Breast epithelium (tissue), 3 donors: ENCODE data around the gene IRF1.

Experiments used
- POLR2A ChIP-seq: fragments of 450-650 bp; IDR thresholded peaks from one replicate; pipeline ENCODE4 v1.6.1; 2016; ENCODE audit warnings: antibody characterized with exemption, mild to moderate bottlenecking, moderate library complexity
- TF ChIP-seq, protein P1 (sequence below), 3 donors: fragments of 450-650 bp; IDR thresholded peaks; one replicate each; pipeline ENCODE4 v1.5.1; 2016 to 2017; ENCODE audit warnings: antibody characterized with exemption in 3 of 3, mild to moderate bottlenecking in 3 of 3, moderate library complexity in 3 of 3

- TF ChIP-seq, protein P1, sequence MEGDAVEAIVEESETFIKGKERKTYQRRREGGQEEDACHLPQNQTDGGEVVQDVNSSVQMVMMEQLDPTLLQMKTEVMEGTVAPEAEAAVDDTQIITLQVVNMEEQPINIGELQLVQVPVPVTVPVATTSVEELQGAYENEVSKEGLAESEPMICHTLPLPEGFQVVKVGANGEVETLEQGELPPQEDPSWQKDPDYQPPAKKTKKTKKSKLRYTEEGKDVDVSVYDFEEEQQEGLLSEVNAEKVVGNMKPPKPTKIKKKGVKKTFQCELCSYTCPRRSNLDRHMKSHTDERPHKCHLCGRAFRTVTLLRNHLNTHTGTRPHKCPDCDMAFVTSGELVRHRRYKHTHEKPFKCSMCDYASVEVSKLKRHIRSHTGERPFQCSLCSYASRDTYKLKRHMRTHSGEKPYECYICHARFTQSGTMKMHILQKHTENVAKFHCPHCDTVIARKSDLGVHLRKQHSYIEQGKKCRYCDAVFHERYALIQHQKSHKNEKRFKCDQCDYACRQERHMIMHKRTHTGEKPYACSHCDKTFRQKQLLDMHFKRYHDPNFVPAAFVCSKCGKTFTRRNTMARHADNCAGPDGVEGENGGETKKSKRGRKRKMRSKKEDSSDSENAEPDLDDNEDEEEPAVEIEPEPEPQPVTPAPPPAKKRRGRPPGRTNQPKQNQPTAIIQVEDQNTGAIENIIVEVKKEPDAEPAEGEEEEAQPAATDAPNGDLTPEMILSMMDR (IDR thresholded peaks at IDR 0.05) = no peak
- TF ChIP-seq POLR2A = no peak
These were observed 9.1 kb upstream of the IRF1 start for GRCh38 chr5:132499440-132500243.
